RWPE1 (cell line): ENCODE measurements around the gene AEBP1.

Experiments used
- CTCF ChIA-PET: fragments of 350-600 bp; sonication (Branson Sonifier 250); formaldehyde crosslinking; extraction: SDS; loops from one replicate; lab custom pipeline; 2021; lab: Yijun Ruan, JAX
- POLR2A ChIA-PET: fragments of 400-600 bp; formaldehyde crosslinking; extraction: SDS; loops from one replicate; lab custom pipeline; 2020; ENCODE audit warnings: antibody characterized with exemption; ENCODE audit not compliant: low non-redundant PET; lab: Yijun Ruan, JAX
- DNase-seq: peaks from one replicate; pipeline ENCODE4 v3.0.0; 2012; ENCODE audit warnings: low spot score
- H3K27ac ChIP-seq: fragments of 450-650 bp; 2 replicates; pipeline ENCODE4 v1.5.1; 2017
- TF ChIP-seq, protein P1 (sequence below): fragments of 450-650 bp; conservative IDR thresholded peaks from 2 replicates; pipeline ENCODE4 v1.5.1; 2017; ENCODE audit warnings: low read depth, mild to moderate bottlenecking

Gene AEBP1

GRCh38 chr7:44066494-44067063, 37.6 kb upstream of the AEBP1 start:
- ChIA-PET POLR2A (interaction anchor here (1.0 kb wide), 1 partner anchor 15 kb away, joined by 12 read pairs; no protein-coding TSS in a partner anchor), CTCF (no interaction called here)
- no peak overlapping the region for H3K27ac ChIP-seq
- TF ChIP-seq, protein P1, sequence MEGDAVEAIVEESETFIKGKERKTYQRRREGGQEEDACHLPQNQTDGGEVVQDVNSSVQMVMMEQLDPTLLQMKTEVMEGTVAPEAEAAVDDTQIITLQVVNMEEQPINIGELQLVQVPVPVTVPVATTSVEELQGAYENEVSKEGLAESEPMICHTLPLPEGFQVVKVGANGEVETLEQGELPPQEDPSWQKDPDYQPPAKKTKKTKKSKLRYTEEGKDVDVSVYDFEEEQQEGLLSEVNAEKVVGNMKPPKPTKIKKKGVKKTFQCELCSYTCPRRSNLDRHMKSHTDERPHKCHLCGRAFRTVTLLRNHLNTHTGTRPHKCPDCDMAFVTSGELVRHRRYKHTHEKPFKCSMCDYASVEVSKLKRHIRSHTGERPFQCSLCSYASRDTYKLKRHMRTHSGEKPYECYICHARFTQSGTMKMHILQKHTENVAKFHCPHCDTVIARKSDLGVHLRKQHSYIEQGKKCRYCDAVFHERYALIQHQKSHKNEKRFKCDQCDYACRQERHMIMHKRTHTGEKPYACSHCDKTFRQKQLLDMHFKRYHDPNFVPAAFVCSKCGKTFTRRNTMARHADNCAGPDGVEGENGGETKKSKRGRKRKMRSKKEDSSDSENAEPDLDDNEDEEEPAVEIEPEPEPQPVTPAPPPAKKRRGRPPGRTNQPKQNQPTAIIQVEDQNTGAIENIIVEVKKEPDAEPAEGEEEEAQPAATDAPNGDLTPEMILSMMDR: no peak
- no peak for DNase-seq

DNA sequence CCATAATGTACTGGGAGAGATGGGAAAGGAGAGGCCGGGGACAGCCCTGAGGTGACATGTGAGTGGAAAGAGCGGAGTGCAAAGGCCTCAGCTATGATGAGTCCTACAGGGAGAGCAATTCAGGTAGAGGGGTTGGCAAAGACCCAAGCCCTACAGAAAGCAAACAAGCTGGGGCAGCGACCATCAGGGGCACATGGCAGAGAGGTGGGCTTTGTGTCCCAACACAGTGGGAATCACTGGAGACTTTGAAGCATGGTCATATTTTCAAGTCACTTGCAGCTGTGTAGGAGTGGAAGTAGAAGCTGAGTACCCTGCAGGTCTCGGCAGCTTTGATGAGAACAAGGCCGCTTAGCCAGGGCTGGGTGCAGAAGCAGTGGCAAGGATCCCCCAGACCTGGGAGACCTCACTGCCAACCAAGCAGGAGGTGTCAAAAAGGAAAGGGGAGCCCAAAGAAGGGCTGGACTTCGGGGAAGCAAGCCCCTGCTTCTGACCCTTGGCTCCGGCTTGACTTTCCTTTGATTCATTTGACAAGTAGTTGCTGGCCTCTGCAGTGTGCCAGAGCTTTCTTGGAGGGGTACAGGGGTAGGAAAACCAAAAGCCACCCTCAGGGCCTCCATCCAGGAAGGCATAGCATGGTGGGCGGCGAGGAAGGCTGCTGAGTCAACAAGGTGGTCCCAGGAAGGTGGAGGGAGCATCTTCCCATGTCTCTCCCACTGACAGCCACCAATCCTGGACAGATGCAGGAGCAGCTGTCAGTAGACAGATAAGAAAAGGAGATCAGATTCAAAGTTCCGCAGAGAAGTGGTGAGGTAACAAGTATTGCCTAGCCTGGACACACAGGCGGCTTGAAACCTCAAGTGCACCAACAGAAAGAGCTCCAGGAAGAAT, 36.8 kb upstream of the AEBP1 start:
- CTCF ChIA-PET: no interaction called here
- POLR2A ChIA-PET: no interaction called here
- no peak for DNase-seq
- TF ChIP-seq, protein P1: no peak
- H3K27ac ChIP-seq: no peak overlapping the region

GRCh38 chr7:44068054-44068453, 36.1 kb upstream of the AEBP1 start:
- no peak for DNase-seq
- H3K27ac ChIP-seq: no peak overlapping the region
- TF ChIP-seq, protein P1: no peak
- ChIA-PET CTCF (no interaction called here), POLR2A (no interaction called here)

GRCh38 chr7:44071726-44072363, 32.3 kb upstream of the AEBP1 start:
- TF ChIP-seq, protein P1: no peak
- no peak for DNase-seq
- ChIA-PET POLR2A (no interaction called here), CTCF (interaction anchor here (0.7 to 1.0 kb wide), 5 partner anchors 8 to 494 kb away, joined by 3 to 4 read pairs (median 3); no protein-coding TSS in a partner anchor)
- H3K27ac ChIP-seq: peak overlapping the region; percentile 94

GRCh38 chr7:44072364-44073231, 31.5 kb upstream of the AEBP1 start:
- DNase-seq: peak; percentile 91
- H3K27ac ChIP-seq: peak overlapping the region; percentile 94

More at GRCh38 chr7:44072364-44073231, 31.5 kb upstream of the AEBP1 start:
- ChIA-PET CTCF (interaction anchor here (0.6 to 1.0 kb wide), 5 partner anchors 8 to 1656 kb away, joined by 3 to 4 read pairs (median 3); no protein-coding TSS in a partner anchor), POLR2A (no interaction called here)
- TF ChIP-seq, protein P1: peak; percentile 84
